HG03066 (cell line): ENCODE results near the gene PIGU.

ENCODE experiments used
- ATAC-seq: cut with Tn5 transposase; IDR thresholded peaks from one replicate; pipeline ENCODE4 v1.9.1; 2021; ENCODE audit warnings: low read depth; ENCODE audit not compliant: unreplicated experiment

PIGU gene

GRCh38 chr20:34561661-34562060, 115.2 kb downstream of the PIGU start:
- ATAC-seq: no peak

GRCh38 chr20:34560614-34561013, 116.3 kb downstream of the PIGU start:
- no peak for ATAC-seq

GRCh38 chr20:34560141-34560523, 116.8 kb downstream of the PIGU start:
- no peak for ATAC-seq

GRCh38 chr20:34559311-34560140, 117.4 kb downstream of the PIGU start:
- ATAC-seq: no peak

DNA sequence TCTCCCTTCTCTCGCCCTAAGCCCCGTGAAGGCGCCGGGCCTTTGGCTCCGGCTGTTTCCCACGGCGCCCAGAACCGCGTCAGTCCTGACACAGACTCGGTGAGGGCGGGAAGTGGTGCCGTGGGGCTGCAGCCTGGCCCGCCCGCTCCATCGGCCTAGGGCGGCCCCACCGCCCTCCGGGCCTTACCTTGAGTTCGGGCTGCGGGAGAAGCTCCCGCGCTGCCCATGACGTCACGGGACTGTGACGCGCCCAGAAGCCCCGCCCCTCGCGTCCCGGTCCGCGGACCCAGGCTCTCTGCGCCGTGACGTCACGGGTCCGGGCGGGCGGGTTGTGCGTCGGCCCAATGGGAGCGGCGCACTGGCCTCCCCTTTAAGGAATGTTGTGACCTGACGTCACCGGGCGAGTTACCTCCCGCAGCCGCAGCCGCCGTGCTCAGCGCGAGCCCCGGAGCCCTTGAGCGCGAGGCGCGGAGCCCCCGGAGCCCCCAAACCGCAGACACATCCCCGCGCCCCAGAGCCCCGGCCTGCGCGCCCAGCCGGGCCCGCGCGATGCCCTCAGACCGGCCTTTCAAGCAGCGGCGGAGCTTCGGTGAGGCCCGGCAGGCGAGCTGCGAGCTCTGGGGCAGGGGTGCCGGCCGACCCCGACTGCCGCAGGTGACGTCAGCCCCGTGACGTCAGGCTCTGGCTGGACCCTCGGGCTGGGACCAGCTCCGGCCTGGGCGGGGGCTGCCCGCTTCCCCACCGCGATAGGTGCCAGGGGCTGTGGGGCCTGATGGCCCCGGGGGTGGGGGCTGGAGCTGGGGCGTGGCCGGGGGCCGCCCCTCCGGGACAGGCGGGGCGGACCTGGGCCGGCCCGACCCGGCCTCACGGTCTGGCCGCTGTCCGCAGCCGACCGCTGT, 118.3 kb downstream of the PIGU start, which contains the start of gene MAP1LC3A:
MAP1LC3A (plus strand) TSS at position 399 of the 899 bp plus-strand sequence; CDS start at position 550, 151 bp downstream.
- ATAC-seq: no peak

DNA sequence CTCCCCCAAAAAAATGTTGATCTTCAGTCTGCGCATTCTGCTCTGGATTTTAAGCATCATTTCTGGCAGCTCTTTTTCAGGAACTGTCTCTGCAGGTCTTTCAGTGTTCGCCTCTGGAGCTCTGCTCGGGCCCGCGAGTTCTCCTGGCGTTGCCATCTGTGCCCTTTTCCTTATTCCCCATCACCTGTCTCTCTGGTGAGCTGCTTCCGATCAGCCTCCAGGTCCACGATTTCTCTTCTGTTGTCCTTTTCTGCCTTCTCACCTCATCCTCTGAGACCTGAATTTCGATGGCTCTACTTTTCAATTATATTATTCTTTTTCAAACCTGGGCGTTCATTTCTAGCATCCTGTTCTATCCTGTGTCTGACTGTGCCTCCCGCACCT, 119.0 kb downstream of the PIGU start:
- no peak for ATAC-seq

- no peak for ATAC-seq
Measured at GRCh38 chr20:34553366-34553867, 123.5 kb downstream of the PIGU start.

DNA sequence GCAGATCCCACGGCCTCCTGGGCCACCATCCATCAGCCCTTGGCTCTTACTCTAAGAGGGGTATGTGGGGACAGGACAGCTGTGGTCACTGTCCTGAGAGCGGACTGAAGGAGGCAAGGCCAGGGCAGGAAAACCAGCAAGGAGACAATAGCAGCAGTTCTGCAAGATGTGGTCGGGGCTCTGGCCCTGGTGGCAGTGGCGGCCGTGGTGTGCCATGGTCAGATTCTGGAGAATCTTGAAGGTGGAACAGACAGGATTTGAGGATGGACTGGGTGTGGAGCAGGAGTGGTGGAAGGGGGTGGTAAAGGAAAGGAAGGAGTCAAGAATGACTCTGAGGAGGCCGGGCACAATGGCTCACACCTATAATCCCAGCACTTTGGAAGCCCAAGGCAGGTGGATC, 124.3 kb downstream of the PIGU start:
- ATAC-seq: no peak

GRCh38 chr20:34549929-34550305, 127.0 kb downstream of the PIGU start:
- ATAC-seq: no peak

GRCh38 chr20:34549291-34549928, 127.5 kb downstream of the PIGU start:
- ATAC-seq: no peak

GRCh38 chr20:34547844-34548613, 128.9 kb downstream of the PIGU start:
- no peak for ATAC-seq

- no peak for ATAC-seq
Measured at GRCh38 chr20:34546751-34547181, 130.1 kb downstream of the PIGU start.

DNA sequence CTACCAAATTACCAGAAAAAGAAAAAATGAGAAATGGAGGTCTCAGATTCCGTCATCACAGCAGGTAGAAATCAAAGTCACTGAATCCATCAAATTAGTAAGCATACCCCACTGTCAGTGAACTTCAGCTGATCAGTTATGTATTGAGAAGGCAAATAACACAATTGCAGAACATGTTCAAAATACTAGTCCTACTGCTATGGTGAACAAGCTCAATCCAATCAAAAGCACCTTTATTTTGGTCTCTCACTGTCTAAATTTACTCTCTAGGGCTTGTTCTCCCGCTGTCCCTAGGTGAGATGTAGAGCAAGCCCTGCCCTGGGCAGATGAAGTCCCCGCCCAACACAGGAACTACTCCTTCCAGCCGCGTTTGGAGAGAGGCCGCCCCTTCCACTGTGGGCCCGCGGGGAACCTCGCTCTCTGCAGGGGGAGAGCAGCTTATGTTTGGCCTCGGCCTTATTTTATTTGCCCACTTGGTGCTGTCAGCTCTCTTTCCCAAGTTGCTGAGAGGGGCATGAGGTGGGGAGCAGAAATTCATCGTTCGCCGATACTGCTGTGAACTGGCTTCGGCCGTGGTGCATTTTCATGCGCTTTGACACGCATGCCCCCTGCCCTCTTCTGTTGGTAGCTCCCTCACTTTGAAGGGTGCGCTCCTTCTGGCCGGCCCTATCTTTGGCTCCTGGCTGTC, 132.6 kb downstream of the PIGU start:
- no peak for ATAC-seq

DNA sequence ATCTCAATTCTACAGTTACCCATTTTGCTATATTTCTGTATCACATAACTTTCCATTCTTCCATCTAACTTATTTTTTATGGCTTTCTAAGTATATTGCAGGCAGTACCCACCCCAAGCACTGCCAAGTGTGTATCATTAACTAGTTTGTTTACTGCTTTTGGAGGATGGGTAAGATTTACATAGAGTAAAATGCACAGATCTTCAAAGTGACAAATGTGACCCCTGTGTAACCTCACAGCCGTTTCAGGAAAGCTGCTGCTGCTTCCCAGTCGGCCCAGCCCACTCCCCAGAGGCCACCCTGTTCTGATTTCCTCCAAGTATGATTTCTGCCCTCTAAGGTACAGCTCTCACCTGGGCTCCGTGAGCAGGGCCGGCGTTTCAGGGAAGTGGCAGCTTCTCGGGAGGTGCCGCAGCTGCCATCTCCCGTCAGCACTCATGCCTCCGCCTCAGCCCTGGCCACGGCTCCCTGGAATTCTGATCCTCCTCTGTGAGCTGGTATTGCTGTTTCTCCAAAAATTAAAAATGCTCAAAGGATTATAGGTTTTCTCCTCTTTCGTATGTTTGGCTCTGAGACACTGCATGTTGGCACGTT, 133.3 kb downstream of the PIGU start:
- no peak for ATAC-seq

DNA sequence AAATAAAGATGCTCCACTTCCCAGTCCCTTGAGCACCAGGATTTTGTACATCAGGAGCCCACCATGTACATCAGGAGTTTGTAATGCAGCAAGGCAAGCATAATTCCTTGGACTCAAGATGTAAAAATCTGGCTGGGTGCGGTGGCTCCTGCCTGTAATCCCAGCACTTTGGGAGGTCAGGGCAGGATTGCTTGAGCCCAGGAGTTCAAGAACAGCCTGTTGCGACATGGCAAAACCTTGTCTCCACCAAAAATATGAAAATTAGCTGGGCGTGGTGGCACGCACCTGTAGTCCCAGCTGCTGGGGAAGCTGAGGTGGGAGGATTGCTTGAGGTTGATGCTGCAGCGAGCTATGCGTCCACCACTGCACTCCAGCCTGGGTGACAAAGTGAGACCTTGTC, 134.5 kb downstream of the PIGU start:
- ATAC-seq: no peak

DNA sequence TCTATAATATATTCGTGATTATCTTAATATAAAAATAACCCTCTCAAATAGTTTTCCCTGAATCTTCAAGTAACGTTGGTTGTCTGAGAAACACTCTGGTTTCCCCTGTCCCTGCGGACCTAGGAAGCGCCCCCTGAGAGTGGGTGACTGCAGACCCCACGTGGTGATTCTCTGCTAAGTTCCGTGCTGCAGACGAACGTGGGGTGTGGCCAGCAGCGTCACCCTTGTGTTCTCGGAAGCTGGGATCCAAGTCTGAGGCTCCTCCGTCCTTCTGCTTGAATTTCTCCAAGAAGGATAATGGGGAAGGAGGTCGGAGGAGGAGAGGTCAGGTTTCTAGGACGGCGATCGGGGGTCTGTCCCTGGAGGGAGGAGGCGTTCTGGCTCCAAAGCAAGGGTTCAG, 135.0 kb downstream of the PIGU start:
- no peak for ATAC-seq

DNA sequence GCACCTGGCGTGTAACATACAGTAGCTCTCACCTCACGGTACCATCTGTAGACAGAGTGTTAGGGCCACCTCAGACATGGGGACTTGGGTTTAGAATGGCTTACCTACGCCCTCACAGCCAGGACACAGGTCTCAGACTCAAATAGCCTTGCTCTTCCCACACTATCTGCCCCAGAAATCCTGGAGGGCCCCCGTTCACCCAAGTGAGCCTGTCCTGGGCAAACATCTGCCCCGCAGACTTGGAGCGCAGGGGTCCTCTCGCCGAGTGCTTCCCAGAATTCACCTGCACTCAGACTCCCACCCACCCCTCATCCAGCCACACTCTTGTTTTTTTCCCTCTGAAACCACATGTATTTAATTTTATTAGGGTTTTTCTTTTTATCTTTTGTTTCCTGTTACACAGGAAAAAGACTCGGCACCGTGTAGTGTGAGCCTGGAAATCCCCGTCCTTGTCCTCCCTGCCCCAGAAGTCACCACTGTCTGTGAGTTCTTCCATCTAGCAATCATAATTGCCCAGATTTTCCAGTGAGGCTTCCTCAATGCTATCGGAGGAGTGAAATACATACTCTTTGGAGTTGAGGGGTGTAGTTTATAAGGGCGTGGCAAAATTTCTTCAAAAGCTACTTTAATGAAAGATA, 135.5 kb downstream of the PIGU start:
- ATAC-seq: no peak

DNA sequence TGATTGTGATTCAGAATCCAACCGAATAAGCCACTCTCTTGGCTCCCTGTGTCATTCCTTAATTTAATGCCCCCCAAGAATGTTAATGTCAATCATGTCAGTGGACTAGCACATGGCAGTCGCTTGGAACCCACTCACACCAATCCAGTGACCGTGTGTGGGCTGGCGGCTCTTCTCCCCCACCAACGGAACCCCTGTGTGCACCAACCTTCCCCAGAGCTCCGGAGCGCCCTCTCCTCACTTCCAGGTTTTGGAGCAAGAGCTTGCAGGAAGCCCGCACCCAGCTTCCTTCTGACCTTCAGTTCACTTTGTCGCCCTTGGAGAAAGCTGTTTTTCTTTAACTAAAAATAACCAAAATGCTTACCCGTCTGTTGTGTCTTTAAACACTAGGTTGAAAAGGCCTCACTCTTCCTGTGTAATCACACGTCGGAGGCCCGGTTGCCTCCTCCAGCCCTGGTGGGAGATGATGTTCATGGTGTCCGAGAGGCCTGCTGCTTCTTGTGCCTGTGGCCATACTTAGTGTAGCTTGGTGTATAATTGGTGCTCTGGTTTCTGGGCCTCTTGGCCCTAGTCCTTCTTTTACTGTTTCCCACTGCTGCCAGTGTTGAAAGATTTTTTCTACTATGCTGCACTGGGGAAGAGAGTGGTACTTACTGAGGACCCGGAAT, 136.2 kb downstream of the PIGU start:
- no peak for ATAC-seq
